HepG2 (cell line): ENCODE measurements around the gene CAPS. TPM values are rescaled to one million over a fixed set of nuclear protein-coding genes. Genes with fewer than 3 reads are reported as not detected.

Experiments used
- CEBPZ ChIP-seq: IDR thresholded peaks from 2 replicates; pipeline ENCODE4 v1.6.1; 2012; ENCODE audit warnings: low read length, improper control_type of control experiment
- HBP1 ChIP-seq: IDR thresholded peaks from 2 replicates; pipeline ENCODE4 v1.6.1; 2016; ENCODE audit warnings: low read depth, control low read depth
- PCBP1 ChIP-seq: fragments of 200-400 bp; formaldehyde crosslinking; IDR thresholded peaks from 2 replicates; pipeline ENCODE4 v1.6.1; 2017; ENCODE audit warnings: mild to moderate bottlenecking, low read depth, low read length, borderline replicate concordance
- PPARG ChIP-seq: conservative IDR thresholded peaks from 2 replicates; pipeline ENCODE4 v1.6.1; 2016; ENCODE audit warnings: missing biosample characterization, missing genetic modification reagents
- RBM39 ChIP-seq: fragments of 200-400 bp; formaldehyde crosslinking; IDR thresholded peaks from one replicate; pipeline ENCODE4 v1.6.1; 2018; ENCODE audit warnings: antibody characterized with exemption, mild to moderate bottlenecking, low read depth, low read length; ENCODE audit not compliant: poor library complexity, severe bottlenecking
- ZBTB10 ChIP-seq: sonication (generic); formaldehyde crosslinking; IDR thresholded peaks from 2 replicates; pipeline ENCODE4 v1.4.0; 2020; ENCODE audit warnings: missing genetic modification reagents, borderline replicate concordance
- ZNF251 ChIP-seq: sonication (generic); formaldehyde crosslinking; IDR thresholded peaks from 2 replicates; pipeline ENCODE4 v1.9.0; 2021; ENCODE audit warnings: mild to moderate bottlenecking, missing genetic modification reagents
- ZNF570 ChIP-seq: sonication (generic); formaldehyde crosslinking; IDR thresholded peaks from 2 replicates; pipeline ENCODE4 v1.4.0; 2020; ENCODE audit warnings: mild to moderate bottlenecking, missing genetic modification reagents, borderline replicate concordance
- ZNF597 ChIP-seq: sonication (generic); formaldehyde crosslinking; IDR thresholded peaks from 2 replicates; pipeline ENCODE4 v1.5.0; 2020; ENCODE audit warnings: missing genetic modification reagents
- ZNF619 ChIP-seq: sonication (generic); formaldehyde crosslinking; IDR thresholded peaks from 2 replicates; pipeline ENCODE4 v1.4.0; 2020; ENCODE audit warnings: mild to moderate bottlenecking, missing genetic modification reagents
- ZNF652 ChIP-seq: IDR thresholded peaks from 2 replicates; pipeline ENCODE4 v1.6.1; 2016; ENCODE audit warnings: low read depth, borderline replicate concordance
- ZNF713 ChIP-seq: sonication (generic); formaldehyde crosslinking; IDR thresholded peaks from 2 replicates; pipeline ENCODE4 v1.4.0; 2020; ENCODE audit warnings: mild to moderate bottlenecking, missing genetic modification reagents
- ZNF773 ChIP-seq: sonication (generic); formaldehyde crosslinking; IDR thresholded peaks from 2 replicates; pipeline ENCODE4 v1.4.0; 2020; ENCODE audit warnings: missing genetic modification reagents, borderline replicate concordance
- ZSCAN25 ChIP-seq: sonication (generic); formaldehyde crosslinking; IDR thresholded peaks from 2 replicates; pipeline ENCODE4 v1.8.0; 2022; ENCODE audit warnings: mild to moderate bottlenecking, missing genetic modification reagents
- polyA plus RNA-seq, 8 experiments: library from polyadenylated mRNA; depleted of rRNA in 3 of 8; stranded (reverse) in 7 of 8; unstranded in 1 of 8; fragments of >200 nt; fragmentation: Illumina TruSeq in 4 of 8; extraction: Trizol in 4 of 8; gene quantifications; 2 replicates each; pipeline versions ENCODE4 v1.2.1 to v1.2.3, GENCODE V29; 2011 to 2016; ENCODE audit warnings: low read depth in 4 of 8, missing spikeins in 1 of 8, mixed read lengths in 1 of 8; ENCODE audit not compliant: insufficient read depth in 1 of 8
- total RNA-seq, 5 experiments: library from RNA; depleted of rRNA; stranded (reverse); fragments of >200 nt; fragmentation: Illumina TruSeq; extraction: Trizol; gene quantifications; 2 replicates each; pipeline ENCODE4 v1.2.3, GENCODE V29; 2016; ENCODE audit warnings: low read depth in 1 of 5
- TF ChIP-seq, protein P1 (sequence below): sonication (generic); formaldehyde crosslinking; IDR thresholded peaks from 2 replicates; pipeline ENCODE4 v1.4.0; 2020; ENCODE audit warnings: mild to moderate bottlenecking, missing genetic modification reagents

CAPS gene
- total and polyA plus RNA-seq, 2 of the 13 experiments (the other 11 are each of a cell fraction or from before 2014, with no cell fraction given), result 3.1 TPM

GRCh38 chr19:5903624-5904351 lies 10.3 kb upstream of the CAPS start, which contains the start of gene NDUFA11 (continued):
- no peak for TF ChIP-seq ZNF597 (CRISPR knock-in tag)
- no peak for TF ChIP-seq ZNF713 (CRISPR knock-in tag)
- no peak for TF ChIP-seq CEBPZ
- TF ChIP-seq ZSCAN25 (CRISPR knock-in tag), result no peak
- no peak for TF ChIP-seq ZNF652
- TF ChIP-seq PCBP1, result no peak
- peak; percentile 49; the same call in 1 of the 2 replicates for TF ChIP-seq PPARG (CRISPR knock-in tag)
- no peak for TF ChIP-seq ZNF251 (CRISPR knock-in tag)
- no peak for TF ChIP-seq ZNF773 (CRISPR knock-in tag)
- TF ChIP-seq RBM39, result peak; percentile 56
- peak; percentile 89 for TF ChIP-seq ZNF619 (CRISPR knock-in tag)
- TF ChIP-seq HBP1 (CRISPR knock-in tag), result no peak; the same call in none of the 2 replicates
- no peak for TF ChIP-seq ZNF570
- TF ChIP-seq ZBTB10 (CRISPR knock-in tag), result no peak
- TF ChIP-seq, protein P1, sequence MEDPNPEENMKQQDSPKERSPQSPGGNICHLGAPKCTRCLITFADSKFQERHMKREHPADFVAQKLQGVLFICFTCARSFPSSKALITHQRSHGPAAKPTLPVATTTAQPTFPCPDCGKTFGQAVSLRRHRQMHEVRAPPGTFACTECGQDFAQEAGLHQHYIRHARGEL (CRISPR knock-in tag), result peak; percentile 80; the same call in 1 of the 2 replicates
